Endothelial cell of umbilical vein (primary cell): ENCODE results near the gene CD86. TPM values are rescaled to one million over a fixed set of nuclear protein-coding genes. Genes with fewer than 3 reads are reported as not detected.

Experiments used
- BruUV-seq: library from RNA; stranded (reverse); fragments of 400-500 nt; replicated peaks from 2 replicates; lab custom pipeline; 2021; lab: Mats Ljungman, UMichigan
- CTCF ChIA-PET: fragments of 300-600, 350-600 bp; sonication (Branson Sonifier 250); formaldehyde crosslinking; loops from one replicate; lab custom pipeline; 2021; ENCODE audit warnings: antibody characterized with exemption, inconsistent platforms; lab: Charles Lee
- POLR2A ChIA-PET: fragments of 300-600, 350-600 bp; sonication (Branson Sonifier 250); formaldehyde crosslinking; loops from one replicate; lab custom pipeline; 2021; ENCODE audit warnings: antibody characterized with exemption, inconsistent platforms; lab: Charles Lee
- DNase-seq: peaks from one replicate; pipeline ENCODE4 v3.0.0-alpha.2; 2011; ENCODE audit warnings: low read depth, low spot score
- FAIRE-seq: peaks from 2 replicates; lab custom pipeline; 2011; peaks lifted over from hg19 to GRCh38; lab: Jason Lieb, UNC
- H2AFZ ChIP-seq: 2 replicates; pipeline ENCODE4 v1.6.0; 2012; ENCODE audit warnings: low read depth, low read length, control low read depth, inconsistent platforms
- H3K27ac ChIP-seq: 2 replicates; pipeline ENCODE4 v1.5.1; 2011; ENCODE audit warnings: low read depth, mild to moderate bottlenecking, control low read depth, low read length, moderate library complexity; ENCODE audit not compliant: insufficient read depth
- H3K27me3 ChIP-seq, 2 experiments: 2 replicates each; pipeline versions ENCODE4 v1.6.0 to v1.6.1; 2011; ENCODE audit warnings: low read length in 2 of 2, mixed read lengths in 1 of 2; ENCODE audit not compliant: control insufficient read depth in 2 of 2, insufficient read depth in 2 of 2
- H3K36me3 ChIP-seq, 2 experiments: 2 replicates in 1 of 2; 3 replicates in 1 of 2; pipeline ENCODE4 v1.5.1; 2011; ENCODE audit warnings: low read length in 2 of 2, mild to moderate bottlenecking in 1 of 2, moderate library complexity in 1 of 2; ENCODE audit not compliant: control insufficient read depth in 2 of 2, insufficient read depth in 2 of 2; ENCODE audit errors: extremely low read depth in 1 of 2
- H3K4me1 ChIP-seq: 3 replicates; pipeline ENCODE4 v1.5.1; 2011; ENCODE audit warnings: mild to moderate bottlenecking, low read length; ENCODE audit not compliant: control insufficient read depth, insufficient read depth; ENCODE audit errors: extremely low read depth
- H3K4me2 ChIP-seq: 2 replicates; pipeline ENCODE4 v1.6.1; 2011; ENCODE audit warnings: low read length, control low read depth, mixed read lengths; ENCODE audit not compliant: insufficient read depth
- H3K4me3 ChIP-seq, 3 experiments: fragments of 200-600 bp in 1 of 3; sonication (generic), shearing (Covaris generic) in 1 of 3; replicated peaks in 1 of 3; 2 replicates each; pipeline ENCODE4 v1.5.1; 2011 to 2016; ENCODE audit warnings: control low read depth in 3 of 3, low read length in 3 of 3, mild to moderate bottlenecking in 2 of 3, inconsistent platforms in 1 of 3, low read depth in 1 of 3, moderate library complexity in 1 of 3; ENCODE audit not compliant: insufficient read depth in 1 of 3
- H3K79me2 ChIP-seq: 2 replicates; pipeline ENCODE4 v1.6.0; 2012; ENCODE audit warnings: low read length, inconsistent platforms; ENCODE audit not compliant: control insufficient read depth, insufficient read depth
- H3K9ac ChIP-seq: replicated peaks from 2 replicates; pipeline ENCODE3; 2011; ENCODE audit warnings: low read length, control low read depth; ENCODE audit not compliant: insufficient read depth; ENCODE audit errors: extremely low read depth
- H3K9me1 ChIP-seq: replicated peaks from 3 replicates; pipeline ENCODE4 v1.6.0; 2011; ENCODE audit warnings: mild to moderate bottlenecking, low read length; ENCODE audit not compliant: control insufficient read depth, insufficient read depth; ENCODE audit errors: extremely low read depth
- H3K9me3 ChIP-seq: replicated peaks from 2 replicates; pipeline ENCODE4 v1.5.1; 2012; ENCODE audit warnings: low read length, inconsistent platforms; ENCODE audit not compliant: control insufficient read depth, insufficient read depth
- H4K20me1 ChIP-seq: replicated peaks from 2 replicates; pipeline ENCODE3; 2011; ENCODE audit warnings: mild to moderate bottlenecking, low read length; ENCODE audit not compliant: control insufficient read depth, insufficient read depth; ENCODE audit errors: extremely low read depth
- EZH2 ChIP-seq: IDR thresholded peaks from 2 replicates; pipeline ENCODE4 v1.6.1; 2012; ENCODE audit warnings: borderline replicate concordance, low read depth, mild to moderate bottlenecking, moderate library complexity, low read length, inconsistent platforms; ENCODE audit not compliant: severe bottlenecking
- FOS ChIP-seq: IDR thresholded peaks from 2 replicates; pipeline ENCODE4 v1.6.1; 2011; ENCODE audit warnings: mild to moderate bottlenecking, low read length, moderate library complexity, borderline replicate concordance; ENCODE audit not compliant: insufficient read depth
- GATA2 ChIP-seq: IDR thresholded peaks from 2 replicates; pipeline ENCODE4 v1.7.0; 2011; ENCODE audit warnings: low read depth, mild to moderate bottlenecking, moderate library complexity, mixed read lengths, low read length; ENCODE audit not compliant: insufficient read length, insufficient read depth
- JUN ChIP-seq: IDR thresholded peaks from 2 replicates; pipeline ENCODE4 v1.6.1; 2011; ENCODE audit warnings: borderline replicate concordance, low read depth; ENCODE audit not compliant: insufficient read length, insufficient read depth
- MYC ChIP-seq: IDR thresholded peaks from one replicate; pipeline ENCODE4 v1.6.1; 2011; ENCODE audit warnings: mild to moderate bottlenecking, low read depth, low read length
- POLR2A ChIP-seq: IDR thresholded peaks from 2 replicates; pipeline ENCODE4 v1.6.1; 2012; ENCODE audit warnings: low read depth, mild to moderate bottlenecking, control low read depth, low read length
- POLR2AphosphoS5 ChIP-seq: IDR thresholded peaks from 2 replicates; pipeline ENCODE4 v1.6.1; 2012; ENCODE audit warnings: low read depth, mild to moderate bottlenecking, control low read depth, low read length, moderate library complexity; ENCODE audit not compliant: insufficient read depth
- dilution Hi-C: fragments of 300-500 bp; cut with MboI; formaldehyde crosslinking; loops from one replicate; pipeline ENCODE4 v1.15.0; 2019; ENCODE audit warnings: low sequenced_read_pairs; ENCODE audit not compliant: extremely low pct_ligation_motif_present
- intact Hi-C: fragments of 100-400 bp; cut with micrococcal nuclease; formaldehyde crosslinking; loops from one replicate; pipeline ENCODE4 v1.10.0; 2022
- polyA plus RNA-seq, 4 experiments: library from polyadenylated mRNA; depleted of rRNA in 3 of 4; stranded (reverse) in 3 of 4; unstranded in 1 of 4; fragments of >200 nt; gene quantifications; 2 replicates each; pipeline versions ENCODE4 v1.2.1 to v1.2.3, GENCODE V29; 2011 to 2012; ENCODE audit warnings: missing spikeins in 1 of 4
- total RNA-seq: library from RNA; stranded (reverse); gene quantifications from 2 replicates; pipeline ENCODE4 v1.2.3, GENCODE V29; 2021
- TF ChIP-seq, protein P1 (sequence below): IDR thresholded peaks from 2 replicates; pipeline ENCODE4 v1.6.1; 2011; ENCODE audit not compliant: insufficient read depth, insufficient read length
- TF ChIP-seq, protein P2 (sequence below), 2 donors: IDR thresholded peaks; 1 replicate in 1 of 2; 2 replicates in 1 of 2; pipeline ENCODE4 v1.5.1; 2011; ENCODE audit warnings: low read length in 2 of 2, mild to moderate bottlenecking in 2 of 2, moderate library complexity in 2 of 2, control low read depth in 1 of 2, inconsistent platforms in 1 of 2, low read depth in 1 of 2; ENCODE audit not compliant: insufficient read depth in 1 of 2; ENCODE audit errors: extremely low read depth in 1 of 2

Gene CD86
- total and polyA plus RNA-seq, 2 donors (not counting 3 experiments of a cell fraction or from before 2014, with no cell fraction given), result not detected

DNA sequence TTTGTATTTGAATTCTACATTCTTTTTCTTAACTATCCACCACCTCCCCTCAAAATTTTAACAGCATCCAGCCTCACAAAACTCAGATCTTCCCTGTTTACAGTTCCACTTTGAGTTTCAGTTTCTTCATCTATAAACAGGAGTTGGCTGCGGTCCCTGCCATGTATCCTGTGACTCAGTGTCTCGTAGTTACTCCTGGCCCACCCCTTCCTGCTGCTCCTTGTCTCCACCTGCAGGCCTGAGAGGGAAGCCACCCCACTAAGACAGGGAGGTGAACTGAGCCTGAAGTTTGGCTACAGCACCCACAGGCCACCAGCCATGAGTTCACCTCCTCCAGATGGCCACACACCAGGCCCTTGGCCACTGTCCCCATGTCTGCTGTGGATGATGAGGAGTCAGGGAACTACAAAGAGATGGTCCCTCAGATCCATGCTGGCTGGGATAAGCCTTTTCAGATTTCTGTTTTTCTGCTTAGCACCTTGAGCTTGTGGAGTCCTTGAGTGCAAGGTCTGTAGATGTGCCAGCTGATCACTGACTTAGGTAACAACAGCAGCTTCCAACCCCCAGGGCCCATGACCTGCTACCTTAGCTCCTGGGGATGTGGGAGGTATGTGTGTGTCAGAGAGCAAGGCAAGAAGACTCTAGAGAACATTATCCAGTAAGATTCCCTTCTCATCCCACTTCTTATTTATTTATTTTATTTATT lies 37.5 kb downstream of the CD86 start:
- Histone ChIP-seq H4K20me1 (no peaks in the 10 kb centered on the region), H3K9ac (no peak overlapping the region), H3K9me1 (no peaks in the 10 kb centered on the region), H3K27me3 (peaks cover 4% of the 10 kb centered on the region in 2 experiments), H2AFZ (peak overlapping the region; percentile 40), H3K4me3 (no peak overlapping the region), H3K36me3 (no peaks in the 10 kb centered on the region), H3K9me3 (no peaks in the 10 kb centered on the region), H3K27ac (no peak overlapping the region), H3K4me1 (peaks cover 6% of the 10 kb centered on the region), H3K79me2 (no peaks in the 10 kb centered on the region), H3K4me2 (peak overlapping the region; percentile 13)
- ChIA-PET POLR2A (no interaction called here), CTCF (interaction anchor here (1.3 to 2.9 kb wide), 4 partner anchors 116 to 546 kb away, joined by 4 to 18 read pairs (median 4); no protein-coding TSS in a partner anchor)
- dilution Hi-C loops, result no loop called here
- FAIRE-seq, result peak; percentile 70
- TF ChIP-seq FOS (peak; percentile 55), EZH2 (no peak), POLR2AphosphoS5 (no peak), MYC (no peak), JUN (peak; percentile 24), POLR2A (no peak), GATA2 (no peak)
- TF ChIP-seq, protein P1, sequence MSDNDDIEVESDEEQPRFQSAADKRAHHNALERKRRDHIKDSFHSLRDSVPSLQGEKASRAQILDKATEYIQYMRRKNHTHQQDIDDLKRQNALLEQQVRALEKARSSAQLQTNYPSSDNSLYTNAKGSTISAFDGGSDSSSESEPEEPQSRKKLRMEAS, result no peak
- TF ChIP-seq, protein P2, sequence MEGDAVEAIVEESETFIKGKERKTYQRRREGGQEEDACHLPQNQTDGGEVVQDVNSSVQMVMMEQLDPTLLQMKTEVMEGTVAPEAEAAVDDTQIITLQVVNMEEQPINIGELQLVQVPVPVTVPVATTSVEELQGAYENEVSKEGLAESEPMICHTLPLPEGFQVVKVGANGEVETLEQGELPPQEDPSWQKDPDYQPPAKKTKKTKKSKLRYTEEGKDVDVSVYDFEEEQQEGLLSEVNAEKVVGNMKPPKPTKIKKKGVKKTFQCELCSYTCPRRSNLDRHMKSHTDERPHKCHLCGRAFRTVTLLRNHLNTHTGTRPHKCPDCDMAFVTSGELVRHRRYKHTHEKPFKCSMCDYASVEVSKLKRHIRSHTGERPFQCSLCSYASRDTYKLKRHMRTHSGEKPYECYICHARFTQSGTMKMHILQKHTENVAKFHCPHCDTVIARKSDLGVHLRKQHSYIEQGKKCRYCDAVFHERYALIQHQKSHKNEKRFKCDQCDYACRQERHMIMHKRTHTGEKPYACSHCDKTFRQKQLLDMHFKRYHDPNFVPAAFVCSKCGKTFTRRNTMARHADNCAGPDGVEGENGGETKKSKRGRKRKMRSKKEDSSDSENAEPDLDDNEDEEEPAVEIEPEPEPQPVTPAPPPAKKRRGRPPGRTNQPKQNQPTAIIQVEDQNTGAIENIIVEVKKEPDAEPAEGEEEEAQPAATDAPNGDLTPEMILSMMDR (IDR thresholded peaks at IDR 0.05; ENCODE audit: extremely low read depth in 1 of 2, insufficient read depth in 1 of 2, low read depth in 1 of 2, low read length in 2 of 2), result peak; percentile 58 to 68
- DNase-seq, result peak; percentile 34
- BruUV-seq, result no TSS peak
- intact Hi-C loops, result loop anchor here (1.0 to 5.0 kb wide), 4 partner anchors 95 to 546 kb away; no protein-coding TSS in a partner anchor
